KG1 (cell line): Measurements from ENCODE around the gene GLI1.
"Not testable (repeated sequence)": the region's sequence is repeated elsewhere in the genome, so short reads cannot be mapped to it uniquely, and the experiment has no call there.

Experiments
- DNase-seq: peaks from one replicate; lab custom pipeline; 2025; lab: John Stamatoyannopoulos, UW

The GLI1 gene

DNA sequence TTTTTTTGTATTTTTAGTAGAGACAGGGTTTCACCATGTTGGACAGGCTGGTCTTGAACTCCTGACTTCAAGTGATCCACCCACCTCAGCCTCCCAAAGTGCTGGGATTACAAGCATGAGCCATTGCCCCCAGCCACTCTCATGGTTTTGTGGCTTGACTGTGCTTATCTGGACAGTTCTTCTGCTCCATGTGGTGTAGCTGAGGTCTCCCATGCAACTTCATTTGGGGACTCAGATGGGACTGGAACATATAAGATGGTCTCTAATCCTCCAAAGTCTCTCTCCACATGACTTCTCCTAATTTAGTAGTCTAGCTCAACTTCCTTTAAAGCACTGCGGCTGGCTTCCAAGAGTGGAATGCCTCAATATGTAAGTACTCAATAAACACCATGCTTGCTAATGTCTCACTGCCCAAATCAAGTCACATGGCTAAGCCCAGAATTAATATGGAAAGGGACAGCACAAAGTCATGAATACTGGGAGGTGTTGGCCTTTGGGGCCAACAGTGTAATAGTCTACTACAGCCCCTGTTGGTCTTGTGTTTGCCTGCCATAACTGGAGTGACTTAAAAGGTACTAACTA is 17.6 kb upstream of the GLI1 start:
- DNase-seq = no peak

DNA sequence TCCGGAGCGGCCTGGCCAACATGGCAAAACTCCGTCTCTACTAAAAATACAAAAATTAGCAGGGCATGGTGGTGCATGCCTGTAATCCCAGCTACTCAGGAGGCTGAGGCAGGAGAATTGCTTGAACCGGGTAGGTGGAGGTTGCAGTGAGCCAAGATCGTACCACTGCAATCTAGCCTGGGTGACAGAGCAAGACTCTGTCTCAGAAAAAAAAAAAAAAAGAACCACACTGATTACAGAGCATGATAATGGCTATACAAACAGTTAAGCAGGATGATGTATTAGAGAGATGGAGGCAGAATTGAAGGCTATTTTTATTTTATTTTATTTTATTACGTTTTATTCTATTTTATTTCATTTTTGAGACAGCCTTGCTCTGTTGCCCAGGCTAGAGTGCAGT is 15.2 kb upstream of the GLI1 start:
- DNase-seq = not testable (repeated sequence)

DNA sequence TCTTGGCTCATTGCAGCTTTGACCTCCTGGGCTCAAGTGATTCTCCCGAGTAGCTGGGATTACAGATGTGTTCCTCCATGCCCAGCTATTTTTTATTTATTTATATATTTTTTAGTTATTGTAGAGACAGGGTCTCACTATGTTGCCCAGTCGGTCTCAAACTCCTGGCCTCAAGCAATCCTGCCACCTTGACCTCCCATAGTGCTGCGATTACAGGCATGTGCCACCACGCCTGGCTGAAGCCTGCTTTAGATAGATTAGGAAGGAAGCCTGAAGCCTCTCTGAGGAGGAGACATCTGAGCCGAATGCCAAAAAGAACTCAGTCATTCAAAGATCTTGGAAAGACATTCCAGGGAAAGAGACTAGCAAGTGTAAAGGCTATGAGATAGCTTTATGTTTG is 14.8 kb upstream of the GLI1 start:
- no peak for DNase-seq

DNA sequence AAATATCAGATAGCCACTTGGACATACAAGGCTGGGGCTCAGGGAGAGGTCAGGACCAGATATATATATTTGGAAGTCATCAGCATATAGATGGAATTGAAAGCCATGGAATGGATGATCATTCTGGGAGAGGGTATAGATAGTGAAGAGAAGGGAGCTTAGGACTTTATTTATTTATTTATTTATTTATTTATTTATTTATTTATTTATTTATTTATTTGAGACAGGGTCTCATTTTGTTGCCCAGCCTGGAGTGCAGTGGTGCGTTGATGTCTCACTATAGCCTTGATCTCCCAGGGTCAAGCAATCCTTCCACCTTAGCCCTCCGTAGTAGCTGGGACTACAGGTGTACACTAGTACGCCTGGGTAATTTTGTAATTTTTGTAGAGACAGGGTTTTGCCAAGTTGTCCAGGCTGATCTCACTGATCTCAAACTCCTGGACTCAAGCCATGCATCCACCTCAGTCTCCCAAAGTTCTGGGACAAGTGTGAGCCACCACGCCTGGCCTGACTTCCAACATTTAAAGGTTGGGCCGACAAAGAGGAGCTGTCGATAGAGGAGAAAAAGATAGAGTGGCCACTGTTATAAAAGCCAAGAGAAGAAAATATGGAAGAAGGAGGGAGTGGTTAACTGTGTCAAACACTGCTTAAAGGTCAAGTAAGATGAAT is 13.2 kb upstream of the GLI1 start:
- DNase-seq = no peak

DNA sequence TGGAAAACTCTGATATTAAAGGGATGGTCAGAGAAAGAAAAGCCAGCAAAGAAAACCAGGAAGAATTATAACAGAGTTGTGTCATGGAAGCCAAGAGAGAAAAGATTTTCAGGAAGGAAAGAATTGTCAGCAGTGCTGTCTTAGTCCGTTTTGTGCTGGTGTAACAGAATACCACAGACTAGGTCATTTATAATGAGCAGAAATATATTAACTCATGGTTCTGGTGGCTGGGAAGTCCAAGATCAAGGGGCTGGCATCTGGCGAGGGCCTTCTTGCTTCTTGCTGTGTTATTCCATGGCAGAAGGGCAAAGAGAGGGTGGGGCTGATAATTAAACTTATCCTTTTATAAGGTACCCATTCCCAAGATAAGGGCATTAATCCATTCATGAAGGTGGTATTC is 10.9 kb upstream of the GLI1 start:
- DNase-seq = no peak

DNA sequence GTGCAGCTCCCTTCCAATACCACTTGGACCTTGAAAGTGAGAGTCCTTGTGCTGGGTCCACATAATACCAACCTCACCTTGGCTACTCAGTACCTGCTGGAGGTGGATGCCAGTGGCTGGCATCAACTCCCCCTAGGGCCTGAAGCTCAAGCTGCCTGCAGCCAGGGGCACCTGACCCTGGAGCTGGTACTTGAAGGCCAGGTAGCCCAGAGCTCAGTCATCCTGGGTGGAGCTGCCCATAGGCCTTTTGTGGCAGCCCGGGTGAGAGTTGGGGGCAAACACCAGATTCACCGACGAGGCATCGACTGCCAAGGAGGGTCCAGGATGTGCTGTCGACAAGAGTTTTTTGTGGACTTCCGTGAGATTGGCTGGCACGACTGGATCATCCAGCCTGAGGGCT is 10.2 kb upstream of the GLI1 start:
- no peak for DNase-seq

DNA sequence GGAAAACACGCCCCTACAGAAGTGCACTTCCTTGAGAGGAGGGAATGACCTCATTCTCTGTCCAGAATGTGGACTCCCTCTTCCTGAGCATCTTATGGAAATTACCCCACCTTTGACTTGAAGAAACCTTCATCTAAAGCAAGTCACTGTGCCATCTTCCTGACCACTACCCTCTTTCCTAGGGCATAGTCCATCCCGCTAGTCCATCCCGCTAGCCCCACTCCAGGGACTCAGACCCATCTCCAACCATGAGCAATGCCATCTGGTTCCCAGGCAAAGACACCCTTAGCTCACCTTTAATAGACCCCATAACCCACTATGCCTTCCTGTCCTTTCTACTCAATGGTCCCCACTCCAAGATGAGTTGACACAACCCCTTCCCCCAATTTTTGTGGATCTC is 9.5 kb upstream of the GLI1 start:
- DNase-seq = no peak

DNA sequence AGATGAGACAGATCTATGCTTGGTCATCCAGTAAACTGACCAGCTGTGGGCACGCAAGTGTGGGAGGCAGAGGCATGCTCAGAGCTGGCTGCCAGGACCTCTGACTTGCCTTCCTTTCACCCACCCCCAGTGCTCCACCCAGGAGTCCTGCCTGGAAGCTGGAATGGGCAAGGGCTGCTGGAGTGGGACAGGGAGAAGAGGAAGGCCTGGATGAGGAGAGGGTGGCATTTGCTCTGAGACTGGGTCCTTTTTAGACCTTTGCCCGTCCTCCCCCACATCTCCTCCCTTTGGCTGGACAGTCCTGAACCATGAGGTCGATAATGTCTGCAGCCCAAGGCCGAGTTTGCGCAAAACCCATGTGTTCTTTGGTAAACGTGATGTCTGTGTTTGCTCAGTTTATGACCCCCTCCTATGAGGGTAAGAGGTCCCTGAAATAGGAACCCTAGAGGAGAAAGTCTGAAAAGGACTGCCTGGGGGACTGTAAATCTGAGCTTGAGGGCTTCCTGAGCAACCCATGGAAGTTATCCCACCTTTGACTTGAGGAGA is 8.3 kb upstream of the GLI1 start:
- DNase-seq = no peak

DNA sequence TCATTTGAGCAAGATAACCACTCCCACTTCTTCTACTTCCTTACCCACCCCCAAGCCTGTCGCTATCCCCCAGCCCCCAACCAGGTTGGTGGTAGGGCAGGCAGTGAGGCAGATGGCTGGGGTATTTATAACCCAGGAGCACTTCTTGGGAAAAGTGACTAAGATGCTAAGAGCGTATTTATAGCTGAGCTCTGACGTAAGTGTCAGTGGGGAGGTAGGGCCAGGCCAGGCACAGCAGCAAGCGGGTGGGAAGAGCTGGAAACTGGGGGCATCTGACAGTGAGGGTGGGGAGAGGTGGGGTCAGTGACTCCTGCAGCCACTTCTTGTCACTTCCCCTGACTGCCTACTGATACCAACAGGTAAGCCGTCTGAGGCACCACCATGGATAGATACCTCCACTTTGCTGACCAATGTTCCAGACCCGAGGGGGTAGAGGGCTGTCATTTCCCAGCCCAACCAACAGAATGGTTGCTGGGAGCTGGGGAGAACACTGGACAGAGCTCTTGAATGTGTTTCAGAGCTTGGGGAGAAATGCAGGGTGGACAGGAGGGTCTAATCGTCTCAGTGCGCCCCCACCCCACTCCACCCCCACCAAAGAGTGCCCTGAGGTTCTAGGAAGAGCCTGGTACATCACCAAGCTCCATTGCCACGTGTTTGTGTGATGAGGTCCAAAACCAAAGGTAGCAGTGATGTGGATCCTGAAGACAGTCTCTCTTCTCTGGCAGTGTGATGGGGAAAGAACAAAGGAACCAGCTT is 7.2 kb upstream of the GLI1 start:
- no peak for DNase-seq

DNA sequence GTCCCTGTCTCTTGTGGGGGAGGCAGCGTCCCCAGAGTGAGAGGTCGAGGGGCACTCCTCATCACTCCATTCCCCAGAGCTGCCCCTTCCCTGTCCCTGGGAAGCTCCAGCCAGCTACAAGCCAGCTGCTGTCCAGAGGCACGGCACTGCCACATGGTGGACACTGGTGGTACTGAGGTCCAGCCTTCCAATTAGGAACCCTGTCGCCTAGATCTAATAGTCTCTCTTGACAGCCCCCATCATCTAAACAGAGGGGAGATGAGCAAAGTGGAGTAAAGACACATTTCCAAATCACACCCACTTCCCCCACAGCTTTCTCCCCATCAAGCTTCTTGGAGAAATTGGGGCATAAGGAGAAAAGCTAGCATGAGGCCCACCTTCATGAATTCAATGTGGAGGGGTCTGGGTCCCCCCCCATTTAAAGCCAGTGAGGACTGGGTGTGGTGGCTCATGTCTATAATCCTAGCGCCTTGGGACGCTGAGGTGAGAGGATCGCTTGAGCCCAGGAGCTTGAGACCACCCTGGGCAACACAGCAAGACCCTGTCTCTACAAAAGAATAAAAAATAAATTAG is 6.6 kb upstream of the GLI1 start:
- no peak for DNase-seq

DNA sequence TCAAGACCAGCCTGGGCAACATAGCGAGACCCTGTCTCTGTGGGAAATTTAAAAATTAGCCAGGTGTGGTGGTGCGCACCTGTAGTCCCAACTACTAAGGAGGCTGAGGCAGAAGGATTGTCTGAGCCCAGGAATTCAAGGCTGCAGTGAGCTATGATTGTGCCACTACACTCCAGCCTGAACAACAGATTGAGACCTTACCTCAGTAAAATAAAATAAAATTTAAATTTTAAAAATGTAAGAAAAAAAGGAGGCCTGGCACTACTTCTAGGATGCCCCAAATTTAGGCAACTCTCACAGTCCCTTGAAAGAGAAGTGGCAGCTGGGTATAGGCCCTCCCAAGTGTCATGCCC is 5.4 kb upstream of the GLI1 start:
- no peak for DNase-seq

DNA sequence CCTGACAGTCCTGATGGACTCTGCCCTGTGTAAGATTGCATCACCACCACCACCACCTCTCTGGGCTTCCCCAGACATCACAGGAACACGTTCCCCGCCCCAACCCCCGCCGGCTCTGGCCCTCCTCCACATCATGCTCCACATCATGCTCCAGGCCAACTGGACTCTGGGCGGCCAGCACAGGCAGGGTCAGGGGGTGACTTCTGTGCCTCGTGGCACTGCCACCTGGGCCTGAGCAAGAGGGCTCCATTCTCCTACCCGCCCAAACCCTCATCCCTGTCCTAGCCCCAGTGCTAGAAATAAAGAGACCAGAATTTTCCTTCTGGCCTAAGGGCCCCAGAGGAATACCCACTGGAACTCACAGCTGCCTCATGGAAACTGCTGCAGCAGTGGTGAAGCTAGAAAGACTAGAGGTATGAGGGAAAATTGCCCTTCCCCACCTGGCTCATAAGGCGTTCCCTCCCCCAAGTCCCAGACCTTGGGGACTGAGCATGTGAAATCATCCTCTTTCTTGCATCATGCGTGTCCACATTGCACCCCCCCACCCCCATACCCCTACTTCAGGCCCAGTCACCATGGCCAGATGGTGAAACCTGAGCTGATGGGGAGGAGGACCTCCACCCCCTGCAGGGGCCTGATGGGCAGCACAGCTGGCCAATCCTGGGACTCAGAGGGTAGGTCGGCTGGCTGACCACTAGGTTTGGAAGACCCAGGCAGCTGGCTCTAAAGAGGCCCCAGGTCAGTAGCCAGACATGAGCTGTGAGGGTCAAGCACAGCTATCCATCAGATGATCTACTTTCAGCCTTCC is 4.8 kb upstream of the GLI1 start, which contains the start of gene INHBE:
Gene INHBE (plus strand): TSS at position 742 of the 808 bp plus-strand sequence. CDS start 230 bp downstream, outside the sequence.
- no peak for DNase-seq

DNA sequence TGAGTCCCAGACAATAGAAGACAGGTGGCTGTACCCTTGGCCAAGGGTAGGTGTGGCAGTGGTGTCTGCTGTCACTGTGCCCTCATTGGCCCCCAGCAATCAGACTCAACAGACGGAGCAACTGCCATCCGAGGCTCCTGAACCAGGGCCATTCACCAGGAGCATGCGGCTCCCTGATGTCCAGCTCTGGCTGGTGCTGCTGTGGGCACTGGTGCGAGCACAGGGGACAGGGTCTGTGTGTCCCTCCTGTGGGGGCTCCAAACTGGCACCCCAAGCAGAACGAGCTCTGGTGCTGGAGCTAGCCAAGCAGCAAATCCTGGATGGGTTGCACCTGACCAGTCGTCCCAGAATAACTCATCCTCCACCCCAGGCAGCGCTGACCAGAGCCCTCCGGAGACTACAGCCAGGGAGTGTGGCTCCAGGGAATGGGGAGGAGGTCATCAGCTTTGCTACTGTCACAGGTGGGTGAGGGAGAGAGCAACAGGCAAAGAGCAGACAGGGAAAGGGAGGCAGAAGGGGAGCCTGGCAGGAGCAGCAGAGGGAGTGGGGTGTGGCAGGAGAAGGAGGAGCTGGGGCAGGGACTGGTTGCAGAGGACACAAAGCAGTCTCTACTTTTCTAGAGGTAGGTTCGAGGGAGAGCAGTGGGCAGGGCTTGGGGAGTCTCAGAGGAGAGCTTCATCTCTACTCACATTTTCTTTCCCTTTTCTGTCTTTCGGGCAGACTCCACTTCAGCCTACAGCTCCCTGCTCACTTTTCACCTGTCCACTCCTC is 4.0 kb upstream of the GLI1 start:
- DNase-seq = no peak

DNA sequence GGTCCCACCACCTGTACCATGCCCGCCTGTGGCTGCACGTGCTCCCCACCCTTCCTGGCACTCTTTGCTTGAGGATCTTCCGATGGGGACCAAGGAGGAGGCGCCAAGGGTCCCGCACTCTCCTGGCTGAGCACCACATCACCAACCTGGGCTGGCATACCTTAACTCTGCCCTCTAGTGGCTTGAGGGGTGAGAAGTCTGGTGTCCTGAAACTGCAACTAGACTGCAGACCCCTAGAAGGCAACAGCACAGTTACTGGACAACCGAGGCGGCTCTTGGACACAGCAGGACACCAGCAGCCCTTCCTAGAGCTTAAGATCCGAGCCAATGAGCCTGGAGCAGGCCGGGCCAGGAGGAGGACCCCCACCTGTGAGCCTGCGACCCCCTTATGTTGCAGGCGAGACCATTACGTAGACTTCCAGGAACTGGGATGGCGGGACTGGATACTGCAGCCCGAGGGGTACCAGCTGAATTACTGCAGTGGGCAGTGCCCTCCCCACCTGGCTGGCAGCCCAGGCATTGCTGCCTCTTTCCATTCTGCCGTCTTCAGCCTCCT is 3.4 kb upstream of the GLI1 start:
- DNase-seq = no peak

DNA sequence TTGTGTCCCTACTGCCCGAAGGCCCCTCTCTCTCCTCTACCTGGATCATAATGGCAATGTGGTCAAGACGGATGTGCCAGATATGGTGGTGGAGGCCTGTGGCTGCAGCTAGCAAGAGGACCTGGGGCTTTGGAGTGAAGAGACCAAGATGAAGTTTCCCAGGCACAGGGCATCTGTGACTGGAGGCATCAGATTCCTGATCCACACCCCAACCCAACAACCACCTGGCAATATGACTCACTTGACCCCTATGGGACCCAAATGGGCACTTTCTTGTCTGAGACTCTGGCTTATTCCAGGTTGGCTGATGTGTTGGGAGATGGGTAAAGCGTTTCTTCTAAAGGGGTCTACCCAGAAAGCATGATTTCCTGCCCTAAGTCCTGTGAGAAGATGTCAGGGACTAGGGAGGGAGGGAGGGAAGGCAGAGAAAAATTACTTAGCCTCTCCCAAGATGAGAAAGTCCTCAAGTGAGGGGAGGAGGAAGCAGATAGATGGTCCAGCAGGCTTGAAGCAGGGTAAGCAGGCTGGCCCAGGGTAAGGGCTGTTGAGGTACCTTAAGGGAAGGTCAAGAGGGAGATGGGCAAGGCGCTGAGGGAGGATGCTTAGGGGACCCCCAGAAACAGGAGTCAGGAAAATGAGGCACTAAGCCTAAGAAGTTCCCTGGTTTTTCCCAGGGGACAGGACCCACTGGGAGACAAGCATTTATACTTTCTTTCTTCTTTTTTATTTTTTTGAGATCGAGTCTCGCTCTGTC is 2.7 kb upstream of the GLI1 start:
- no peak for DNase-seq

DNA sequence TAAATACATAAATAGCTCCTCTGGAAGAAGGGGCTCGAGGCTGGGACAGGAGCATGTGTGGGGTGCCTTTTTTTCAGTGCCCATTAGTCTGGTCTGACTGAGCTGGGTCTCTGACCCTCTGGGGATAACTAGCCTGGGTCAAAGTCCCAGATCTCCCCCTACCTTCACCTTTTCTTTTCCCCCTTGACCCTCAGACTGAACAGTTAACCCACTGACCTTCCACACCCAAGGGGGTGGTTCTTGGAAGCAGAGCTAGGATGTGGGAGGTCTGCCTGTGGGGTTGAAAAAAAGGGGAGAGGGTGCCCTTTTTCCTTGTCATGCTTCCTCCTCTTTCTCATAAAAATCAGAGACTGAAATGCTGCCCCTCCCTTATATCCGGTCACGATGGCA is 925 bp upstream of the GLI1 start:
- DNase-seq = no peak

DNA sequence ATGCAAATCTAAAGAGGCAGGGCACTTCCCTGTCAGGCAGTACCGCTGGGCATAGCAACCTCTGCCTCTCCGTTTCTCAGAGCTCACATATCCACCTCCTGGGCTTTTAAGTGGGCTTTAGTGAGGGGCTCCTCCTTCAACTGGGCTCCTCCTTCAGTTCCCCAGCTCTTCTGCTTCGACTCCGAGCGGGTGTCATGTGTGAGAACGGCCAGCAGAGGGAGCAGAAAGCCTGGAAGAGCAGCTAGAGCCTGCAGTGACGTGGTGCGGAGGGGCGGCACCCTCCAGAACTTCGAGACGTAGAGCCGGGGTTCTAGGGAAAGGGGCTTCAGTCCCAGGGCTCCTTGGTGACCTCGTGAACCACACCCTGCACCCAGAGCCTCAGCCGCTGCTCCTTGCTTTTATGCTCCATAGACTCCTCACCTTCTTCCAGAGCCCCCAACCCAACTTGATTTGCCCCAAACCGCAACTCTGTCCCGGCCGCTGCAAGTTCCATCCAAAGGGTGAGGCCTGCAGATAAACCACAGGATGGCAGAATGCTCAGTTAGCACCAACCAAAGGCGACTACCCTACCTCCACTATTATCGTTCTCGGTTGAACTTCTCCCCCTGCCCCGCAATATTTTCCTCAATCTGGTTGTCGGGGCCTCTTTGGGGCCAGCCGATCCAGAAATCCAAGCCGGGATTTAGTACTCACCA is 383 bp upstream of the GLI1 start:
- no peak for DNase-seq

DNA sequence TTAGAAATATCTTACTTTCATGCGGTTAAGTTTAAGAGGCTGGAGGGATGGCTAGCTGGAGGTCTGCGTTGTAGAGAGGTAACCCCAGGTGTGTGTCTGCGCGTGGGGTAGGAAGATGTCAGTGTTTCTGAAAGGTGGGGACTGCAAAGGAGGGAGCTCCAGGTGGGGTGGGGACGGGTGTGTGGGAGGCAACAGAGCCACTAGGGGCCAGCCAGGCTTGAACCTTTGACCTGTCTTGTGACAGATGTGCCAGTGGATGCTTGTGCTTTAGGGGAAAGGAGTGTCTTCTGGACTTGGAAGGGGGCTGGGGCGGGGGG is 841 bp downstream of the GLI1 start:
- no peak for DNase-seq

DNA sequence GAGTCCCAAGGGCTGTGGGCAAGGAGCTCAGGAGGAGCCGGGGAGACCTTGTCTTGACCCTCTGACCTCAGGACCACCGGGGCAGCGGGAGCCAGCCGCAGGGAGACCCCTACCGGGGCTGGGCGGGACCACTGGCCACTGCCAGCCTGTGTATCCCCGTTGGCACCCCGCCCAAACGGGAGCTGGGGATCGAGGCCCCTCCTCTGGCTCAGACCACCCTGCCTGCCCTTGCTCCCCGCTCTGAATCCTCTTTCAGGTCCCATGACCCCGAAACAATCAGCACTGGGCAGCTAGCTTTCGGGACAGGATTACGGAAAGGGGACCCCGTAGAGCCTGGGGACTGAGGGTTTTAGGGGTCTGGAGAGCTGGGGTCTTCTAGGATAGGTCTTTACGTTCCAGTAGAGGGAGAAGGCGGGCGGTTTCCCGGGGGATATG is 1.3 kb downstream of the GLI1 start:
- DNase-seq = no peak
